GM23338 (cell line): ENCODE results near the gene EMD. TPM values are rescaled to one million over a fixed set of nuclear protein-coding genes. Genes with fewer than 3 reads are reported as not detected.

Experiments
- ATAC-seq: fragments of 200-7000 bp; cut with Tn5 transposase; 3 replicates; pipeline ENCODE4 v1.9.1; 2020
- DNase-seq: peaks from one replicate; pipeline ENCODE4 v3.0.0-alpha.2; 2015; ENCODE audit warnings: low spot score
- H2AFZ ChIP-seq: fragments of 200-600 bp; sonication (generic); 2 replicates; pipeline ENCODE4 v1.8.0; 2016; ENCODE audit warnings: antibody characterized with exemption, mild to moderate bottlenecking, moderate library complexity
- H3F3A ChIP-seq: fragments of 200-600 bp; sonication (generic); replicated peaks from 2 replicates; pipeline ENCODE4 v1.8.0; 2017; ENCODE audit warnings: antibody characterized with exemption, mixed run types, low read depth
- H3K27ac ChIP-seq: fragments of 200-600 bp; sonication (generic); 2 replicates; pipeline ENCODE4 v1.6.1; 2016; ENCODE audit warnings: low read depth
- H3K27me3 ChIP-seq: fragments of 200-600 bp; sonication (generic); 2 replicates; pipeline ENCODE4 v1.8.0; 2016; ENCODE audit warnings: mild to moderate bottlenecking, mixed run types, moderate library complexity; ENCODE audit not compliant: insufficient read depth
- H3K36me3 ChIP-seq: fragments of 200-600 bp; sonication (generic); 2 replicates; pipeline ENCODE4 v1.8.0; 2016; ENCODE audit warnings: mild to moderate bottlenecking; ENCODE audit not compliant: insufficient read depth
- H3K4me1 ChIP-seq: fragments of 200-600 bp; sonication (generic); 2 replicates; pipeline ENCODE4 v1.8.0; 2016; ENCODE audit warnings: mild to moderate bottlenecking, moderate library complexity; ENCODE audit not compliant: insufficient read depth
- H3K4me2 ChIP-seq: fragments of 200-600 bp; sonication (generic); 2 replicates; pipeline ENCODE4 v1.7.1; 2017; ENCODE audit warnings: mixed run types
- H3K4me3 ChIP-seq: fragments of 200-600 bp; sonication (generic); 2 replicates; pipeline ENCODE4 v1.6.1; 2016; ENCODE audit warnings: mixed run types
- H3K79me2 ChIP-seq: fragments of 200-600 bp; sonication (generic); replicated peaks from 2 replicates; pipeline ENCODE4 v1.8.0; 2017; ENCODE audit warnings: mild to moderate bottlenecking; ENCODE audit not compliant: insufficient read depth
- H3K9me2 ChIP-seq: fragments of 200-600 bp; sonication (generic); 2 replicates; pipeline ENCODE4 v1.8.0; 2017; ENCODE audit not compliant: insufficient read depth
- H4K20me1 ChIP-seq: fragments of 200-600 bp; sonication (generic); replicated peaks from 2 replicates; pipeline ENCODE4 v1.8.0; 2017; ENCODE audit warnings: mild to moderate bottlenecking; ENCODE audit not compliant: insufficient read depth
- H3K27ac Mint-ChIP-seq: 2 replicates; pipeline ENCODE4 v1.8.0; 2020; ENCODE audit warnings: inconsistent platforms, mild to moderate bottlenecking, moderate library complexity, mixed read lengths
- H3K27me3 Mint-ChIP-seq: 3 replicates; pipeline ENCODE4 v1.8.0; 2022; ENCODE audit warnings: low read depth, mild to moderate bottlenecking, moderate library complexity, mixed read lengths, inconsistent platforms; ENCODE audit not compliant: insufficient read depth, poor library complexity
- H3K36me3 Mint-ChIP-seq: 3 replicates; pipeline ENCODE4 v1.8.0; 2021; ENCODE audit warnings: low read depth, mild to moderate bottlenecking, inconsistent platforms, moderate library complexity, mixed read lengths
- H3K4me1 Mint-ChIP-seq: 3 replicates; pipeline ENCODE4 v1.8.0; 2020; ENCODE audit warnings: mild to moderate bottlenecking, inconsistent platforms, mixed read lengths
- H3K4me3 Mint-ChIP-seq: 3 replicates; pipeline ENCODE4 v1.8.0; 2021; ENCODE audit warnings: moderate library complexity, mild to moderate bottlenecking, inconsistent platforms, mixed read lengths
- H3K9me3 Mint-ChIP-seq: 3 replicates; pipeline ENCODE4 v1.8.0; 2020; ENCODE audit warnings: moderate library complexity, mild to moderate bottlenecking, inconsistent platforms, mixed read lengths
- CTCF ChIP-seq, 2 experiments: fragments of 200-600 bp in 1 of 2; sonication (generic) in 1 of 2; conservative IDR thresholded peaks; 2 replicates each; pipeline versions ENCODE4 v1.5.1 to v1.6.1; 2016 to 2017; ENCODE audit warnings: antibody characterized with exemption in 2 of 2, low read depth in 2 of 2, mild to moderate bottlenecking in 2 of 2, moderate library complexity in 1 of 2
- EZH2 ChIP-seq: fragments of 200-600 bp; sonication (generic); IDR thresholded peaks from one replicate; pipeline ENCODE4 v1.8.0; 2017; ENCODE audit warnings: antibody characterized with exemption, mild to moderate bottlenecking, low read depth; ENCODE audit not compliant: unreplicated experiment
- EZH2phosphoT487 ChIP-seq: fragments of 200-600 bp; sonication (generic); IDR thresholded peaks from one replicate; pipeline ENCODE4 v1.8.1; 2018; ENCODE audit warnings: antibody characterized with exemption; ENCODE audit not compliant: unreplicated experiment
- JUNB ChIP-seq: IDR thresholded peaks from one replicate; pipeline ENCODE4 v1.6.1; 2016; ENCODE audit warnings: antibody characterized with exemption; ENCODE audit not compliant: unreplicated experiment
- NANOG ChIP-seq: IDR thresholded peaks from 2 replicates; pipeline ENCODE4 v1.6.1; 2016; ENCODE audit warnings: antibody characterized with exemption, borderline replicate concordance
- POLR2AphosphoS5 ChIP-seq: IDR thresholded peaks from 2 replicates; pipeline ENCODE4 v1.6.1; 2016; ENCODE audit warnings: antibody characterized with exemption, low read depth
- REST ChIP-seq: IDR thresholded peaks from one replicate; pipeline ENCODE4 v1.6.1; 2018; ENCODE audit warnings: antibody characterized with exemption; ENCODE audit not compliant: unreplicated experiment
- STAT1 ChIP-seq: IDR thresholded peaks from one replicate; pipeline ENCODE4 v1.6.1; 2016; ENCODE audit warnings: antibody characterized with exemption; ENCODE audit not compliant: unreplicated experiment
- ZNF331 ChIP-seq: fragments of 250-450 bp; sonication (Bioruptor Pico); IDR thresholded peaks from 2 replicates; pipeline ENCODE4 v1.5.0; 2020; ENCODE audit warnings: low read depth, mild to moderate bottlenecking, moderate library complexity
- ZNF462 ChIP-seq: fragments of 250-450 bp; sonication (Bioruptor Pico); IDR thresholded peaks from 2 replicates; pipeline ENCODE4 v1.5.0; 2020; ENCODE audit warnings: mild to moderate bottlenecking, moderate library complexity
- polyA plus RNA-seq: library from polyadenylated mRNA; unstranded; fragments of >200 nt; fragmentation: Nextera tagmentation; extraction: Ambion mirVana; gene quantifications from 2 replicates; pipeline ENCODE4 v1.2.1, GENCODE V29; 2016
- total RNA-seq: library from RNA; depleted of rRNA; stranded (reverse); fragments of >200 nt; shearing (Covaris generic); gene quantifications from 2 replicates; pipeline ENCODE4 v1.2.3, GENCODE V29; 2014

The EMD gene
- total and polyA plus RNA-seq, 2 experiments from 2014 or later: 74.2 to 78.6 TPM

- H3K36me3 Mint-ChIP-seq: peaks cover 9% of the 10 kb centered on the region
- Histone ChIP-seq H3F3A (0 out of 2 replicates have a peak, but pooled peaks cover 3% of the 10 kb centered on the region), H2AFZ (no peak overlapping the region), H3K27me3 (no peaks in the 10 kb centered on the region), H4K20me1 (no peaks in the 10 kb centered on the region), H3K27ac (no peak overlapping the region), H3K36me3 (no peaks in the 10 kb centered on the region), H3K9me2 (no peaks in the 10 kb centered on the region), H3K4me3 (peak overlapping the region; percentile 46; the same call in 1 of the 2 replicates), H3K79me2 (peaks cover 17% of the 10 kb centered on the region), H3K4me1 (peaks cover 4% of the 10 kb centered on the region; the same call in 1 of the 2 replicates), H3K4me2 (0 out of 2 replicates have a peak overlapping the region, but pooled peaks have one; percentile 71)
- DNase-seq (no peak), ATAC-seq (no peak)
- TF ChIP-seq EZH2phosphoT487 (no peak), NANOG (no peak), STAT1 (no peak), JUNB (no peak), EZH2 (no peak), POLR2AphosphoS5 (no peak), CTCF (conservative IDR thresholded peaks at IDR 0.05; ENCODE audit: low read depth in 2 of 2) (no peak), ZNF462 (CRISPR knock-in tag) (no peak), ZNF331 (no peak), REST (no peak)
- H3K4me1 Mint-ChIP-seq: peaks cover 7% of the 10 kb centered on the region; the same call in 1 of the 3 replicates
- H3K27me3 Mint-ChIP-seq: peaks cover 9% of the 10 kb centered on the region
- H3K27ac Mint-ChIP-seq: no peak overlapping the region
- H3K9me3 Mint-ChIP-seq: no peaks in the 10 kb centered on the region
- peak overlapping the region; percentile 49 for H3K4me3 Mint-ChIP-seq
Measured at GRCh38 chrX:154375156-154375504, 4.0 kb upstream of the EMD start.
